GM21529 (cell line): ENCODE measurements around the gene DES.
"Not testable (repeated sequence)": the region's sequence is repeated elsewhere in the genome, so short reads cannot be mapped to it uniquely, and the experiment has no call there.

ENCODE experiments used
- ATAC-seq: cut with Tn5 transposase; IDR thresholded peaks from one replicate; pipeline ENCODE4 v1.9.1; 2021; ENCODE audit not compliant: unreplicated experiment

DES gene

GRCh38 chr2:219418155-219419011 is at the start of gene DES:
TSS of gene DES (plus strand) at chr2:219418377. CDS start at chr2:219418463, 86 bp downstream.
- no peak for ATAC-seq

GRCh38 chr2:219368690-219369191 is 49.4 kb upstream of the DES start:
- ATAC-seq, result no peak

GRCh38 chr2:219369447-219369861 is 48.7 kb upstream of the DES start:
- ATAC-seq, result no peak

GRCh38 chr2:219378163-219378851 is 39.9 kb upstream of the DES start:
- ATAC-seq, result no peak

GRCh38 chr2:219380926-219381325 is 37.3 kb upstream of the DES start:
- no peak for ATAC-seq

- ATAC-seq, result no peak
Observed at GRCh38 chr2:219381448-219381847, 36.7 kb upstream of the DES start.

- no peak for ATAC-seq
Observed at GRCh38 chr2:219384083-219384713, 34.0 kb upstream of the DES start.

GRCh38 chr2:219384859-219385258 is 33.3 kb upstream of the DES start:
- ATAC-seq, result no peak

- no peak for ATAC-seq
Observed at GRCh38 chr2:219385958-219386520, 32.1 kb upstream of the DES start.

GRCh38 chr2:219386532-219387280 is 31.5 kb upstream of the DES start:
- ATAC-seq, result no peak

GRCh38 chr2:219387306-219388120 is 30.7 kb upstream of the DES start, which contains the start of gene DNPEP:
TSS of gene DNPEP (minus strand) at chr2:219387912. CDS start at chr2:219387794, 118 bp downstream.
- ATAC-seq, result peak; percentile 61

GRCh38 chr2:219388121-219388906 is 29.9 kb upstream of the DES start:
- peak; percentile 83 for ATAC-seq

GRCh38 chr2:219388907-219389156 is 29.3 kb upstream of the DES start:
- ATAC-seq, result no peak

- no peak for ATAC-seq
Observed at GRCh38 chr2:219392754-219393153, 25.4 kb upstream of the DES start.

- not testable (repeated sequence) for ATAC-seq
Observed at GRCh38 chr2:219395056-219395455, 23.1 kb upstream of the DES start.

GRCh38 chr2:219395609-219396008 is 22.6 kb upstream of the DES start:
- no peak for ATAC-seq

- ATAC-seq, result no peak
Observed at GRCh38 chr2:219396863-219397457, 21.2 kb upstream of the DES start.

- ATAC-seq, result no peak
Observed at GRCh38 chr2:219398721-219399363, 19.3 kb upstream of the DES start.
